Naive thymus-derived CD8-positive, alpha-beta T cell (primary cell): Measurements from ENCODE around the gene OPCML. TPM values are rescaled to one million over a fixed set of nuclear protein-coding genes. Genes with fewer than 3 reads are reported as not detected.
A peak's percentile ranks its signal among the peaks of the same experiment; 100 is the strongest.

ENCODE experiments used
- ATAC-seq, 2 donors: fragments of 150-1000 bp; cut with Tn5 transposase in 1 of 2; sonication (Bioruptor Pico), chemical (Tn5 transposase) in 1 of 2; 1 replicate in 1 of 2; 2 replicates in 1 of 2; pipeline ENCODE4 v1.10.0; 2021; ENCODE audit warnings: mild to moderate bottlenecking in 2 of 2, moderate library complexity in 2 of 2
- POLR2A ChIA-PET: fragments of 350-600 bp; sonication (Branson Sonifier 250); formaldehyde crosslinking; loops from one replicate; lab custom pipeline; 2021; ENCODE audit warnings: antibody characterized with exemption; lab: Charles Lee
- DNase-seq, 10 donors: peaks; one replicate each; pipeline versions ENCODE4 v3.0.0 to v3.0.0-alpha.2; 2020 to 2022
- H3K27ac Mint-ChIP-seq, 10 donors: one replicate each; pipeline ENCODE4 v1.8.0; 2020 to 2022; ENCODE audit warnings: mild to moderate bottlenecking in 10 of 10, mixed read lengths in 10 of 10, moderate library complexity in 4 of 10, inconsistent platforms in 1 of 10
- H3K27me3 Mint-ChIP-seq, 5 donors: one replicate each; pipeline ENCODE4 v1.8.0; 2021 to 2022; ENCODE audit warnings: mixed read lengths in 5 of 5
- H3K36me3 Mint-ChIP-seq, 3 donors: one replicate each; pipeline ENCODE4 v1.8.0; 2020 to 2022; ENCODE audit warnings: mixed read lengths in 3 of 3, mild to moderate bottlenecking in 2 of 3, inconsistent platforms in 1 of 3
- H3K4me1 Mint-ChIP-seq, 4 donors: one replicate each; pipeline ENCODE4 v1.8.0; 2021 to 2022; ENCODE audit warnings: mixed read lengths in 4 of 4
- H3K4me3 Mint-ChIP-seq, 10 donors: one replicate each; pipeline ENCODE4 v1.8.0; 2020 to 2022; ENCODE audit warnings: mild to moderate bottlenecking in 10 of 10, mixed read lengths in 10 of 10, moderate library complexity in 6 of 10, inconsistent platforms in 1 of 10
- H3K9me3 Mint-ChIP-seq, 9 donors: one replicate each; pipeline ENCODE4 v1.8.0; 2020 to 2022; ENCODE audit warnings: mixed read lengths in 9 of 9, mild to moderate bottlenecking in 3 of 9, inconsistent platforms in 1 of 9, moderate library complexity in 1 of 9
- polyA plus RNA-seq, 3 donors: library from polyadenylated mRNA; unstranded; fragments of 300-500 nt; fragmentation: Illumina TruSeq; gene quantifications; one replicate each; pipeline ENCODE4 v1.2.3, GENCODE V29; 2021
- total RNA-seq, 8 experiments: library from RNA in 2 of 8; stranded (reverse) in 2 of 8; gene quantifications; one replicate each; pipeline ENCODE4 v1.2.3 and lab custom pipeline; 2021 to 2026

OPCML gene
- total and polyA plus RNA-seq, 5 experiments from 2014 or later: not detected

- Mint-ChIP-seq H3K4me1 (no peaks in the 10 kb centered on the region), H3K36me3 (no peaks in the 10 kb centered on the region), H3K27me3 (peaks cover 0 to 12% (median 5%) of the 10 kb centered on the region in 5 donors), H3K27ac (no peak overlapping the region), H3K9me3 (peaks cover 0 to 5% (median 0%) of the 10 kb centered on the region in 9 donors), H3K4me3 (no peak overlapping the region)
- POLR2A ChIA-PET: no interaction called here
- ATAC-seq (no peak), DNase-seq (no peak)
Observed at GRCh38 chr11:132792341-132793140, 739.8 kb downstream of the OPCML start.

- peaks cover 0 to 12% (median 5%) of the 10 kb centered on the region in 5 donors for H3K27me3 Mint-ChIP-seq
- no peak overlapping the region for H3K27ac Mint-ChIP-seq
- H3K4me3 Mint-ChIP-seq: peak overlapping the region in 1 of 10 donors; percentile 31
- peaks cover 0 to 5% (median 0%) of the 10 kb centered on the region in 9 donors for H3K9me3 Mint-ChIP-seq
- POLR2A ChIA-PET: no interaction called here
- no peak for ATAC-seq
- H3K4me1 Mint-ChIP-seq: no peaks in the 10 kb centered on the region
- no peaks in the 10 kb centered on the region for H3K36me3 Mint-ChIP-seq
- no peak for DNase-seq
Observed at GRCh38 chr11:132790971-132791370, 741.3 kb downstream of the OPCML start.

- peaks cover 0 to 12% (median 5%) of the 10 kb centered on the region in 5 donors for H3K27me3 Mint-ChIP-seq
- no peak overlapping the region for H3K27ac Mint-ChIP-seq
- POLR2A ChIA-PET: no interaction called here
- no peaks in the 10 kb centered on the region for H3K4me1 Mint-ChIP-seq
- DNase-seq: no peak
- H3K9me3 Mint-ChIP-seq: peaks cover 0 to 5% (median 0%) of the 10 kb centered on the region in 9 donors
- no peaks in the 10 kb centered on the region for H3K36me3 Mint-ChIP-seq
- H3K4me3 Mint-ChIP-seq: no peak overlapping the region
- ATAC-seq: no peak
Observed at GRCh38 chr11:132790466-132790865, 741.8 kb downstream of the OPCML start.

GRCh38 chr11:132788816-132789325 is 743.4 kb downstream of the OPCML start:
- Mint-ChIP-seq H3K4me3 (no peak overlapping the region), H3K27ac (no peak overlapping the region), H3K36me3 (no peaks in the 10 kb centered on the region), H3K27me3 (peaks cover 0 to 9% (median 4%) of the 10 kb centered on the region in 5 donors), H3K9me3 (peaks cover 0 to 5% (median 0%) of the 10 kb centered on the region in 9 donors), H3K4me1 (no peaks in the 10 kb centered on the region)
- ATAC-seq (no peak), DNase-seq (no peak)
- POLR2A ChIA-PET: no interaction called here

GRCh38 chr11:132785878-132786277 is 746.4 kb downstream of the OPCML start:
- peaks cover 0 to 6% (median 0%) of the 10 kb centered on the region in 5 donors for H3K27me3 Mint-ChIP-seq
- H3K4me1 Mint-ChIP-seq: no peaks in the 10 kb centered on the region
- DNase-seq: no peak
- H3K4me3 Mint-ChIP-seq: no peak overlapping the region
- no peak overlapping the region for H3K27ac Mint-ChIP-seq
- H3K9me3 Mint-ChIP-seq: no peaks in the 10 kb centered on the region
- POLR2A ChIA-PET: no interaction called here
- H3K36me3 Mint-ChIP-seq: no peaks in the 10 kb centered on the region
- no peak for ATAC-seq

- ATAC-seq: no peak
- H3K36me3 Mint-ChIP-seq: no peaks in the 10 kb centered on the region
- POLR2A ChIA-PET: no interaction called here
- H3K27ac Mint-ChIP-seq: no peak overlapping the region
- H3K4me3 Mint-ChIP-seq: no peak overlapping the region
- no peaks in the 10 kb centered on the region for H3K4me1 Mint-ChIP-seq
- H3K27me3 Mint-ChIP-seq: peaks cover 0 to 6% (median 0%) of the 10 kb centered on the region in 5 donors
- DNase-seq: no peak
- no peaks in the 10 kb centered on the region for H3K9me3 Mint-ChIP-seq
Observed at GRCh38 chr11:132784441-132784840, 747.9 kb downstream of the OPCML start.

- Mint-ChIP-seq H3K27ac (no peak overlapping the region), H3K4me1 (peaks cover 0 to 4% (median 1%) of the 10 kb centered on the region in 4 donors), H3K27me3 (peaks cover 0 to 6% (median 0%) of the 10 kb centered on the region in 5 donors), H3K36me3 (no peaks in the 10 kb centered on the region), H3K9me3 (no peaks in the 10 kb centered on the region), H3K4me3 (no peak overlapping the region)
- ATAC-seq: no peak
- POLR2A ChIA-PET: no interaction called here
- no peak for DNase-seq
Observed at GRCh38 chr11:132782102-132782501, 750.2 kb downstream of the OPCML start.

- Mint-ChIP-seq H3K4me3 (no peak overlapping the region), H3K9me3 (no peaks in the 10 kb centered on the region)
Observed at GRCh38 chr11:132780046-132780445, 752.3 kb downstream of the OPCML start.

GRCh38 chr11:132779497-132779896 is 752.8 kb downstream of the OPCML start:
- Mint-ChIP-seq H3K27me3 (peaks cover 0 to 4% (median 0%) of the 10 kb centered on the region in 5 donors), H3K4me3 (no peak overlapping the region), H3K4me1 (peaks cover 5 to 20% (median 6%) of the 10 kb centered on the region in 4 donors), H3K36me3 (no peaks in the 10 kb centered on the region), H3K9me3 (no peaks in the 10 kb centered on the region), H3K27ac (no peak overlapping the region)
- no peak for ATAC-seq
- no peak for DNase-seq
- POLR2A ChIA-PET: no interaction called here

More at GRCh38 chr11:132780046-132780445, 752.3 kb downstream of the OPCML start:
- DNase-seq (no peak), ATAC-seq (no peak)
- Mint-ChIP-seq H3K4me1 (peaks cover 5 to 20% (median 6%) of the 10 kb centered on the region in 4 donors), H3K27me3 (peaks cover 0 to 6% (median 0%) of the 10 kb centered on the region in 5 donors), H3K36me3 (no peaks in the 10 kb centered on the region), H3K27ac (no peak overlapping the region)
- POLR2A ChIA-PET: no interaction called here

- Mint-ChIP-seq H3K27me3 (no peaks in the 10 kb centered on the region), H3K36me3 (no peaks in the 10 kb centered on the region), H3K27ac (no peak overlapping the region), H3K4me1 (peaks cover 9 to 37% (median 18%) of the 10 kb centered on the region in 4 donors), H3K9me3 (no peaks in the 10 kb centered on the region), H3K4me3 (peak overlapping the region in 2 of 10 donors; percentile 15 to 20)
- DNase-seq (no peak), ATAC-seq (no peak)
- POLR2A ChIA-PET: no interaction called here
Observed at GRCh38 chr11:132777067-132777975, 755.0 kb downstream of the OPCML start.

GRCh38 chr11:132773751-132774150 is 758.5 kb downstream of the OPCML start:
- POLR2A ChIA-PET: no interaction called here
- Mint-ChIP-seq H3K4me1 (peaks cover 11 to 42% (median 19%) of the 10 kb centered on the region in 4 donors), H3K4me3 (peak overlapping the region in 6 of 10 donors; percentile 16 to 77 (median 68)), H3K9me3 (peaks cover 0 to 2% (median 0%) of the 10 kb centered on the region in 9 donors), H3K36me3 (no peaks in the 10 kb centered on the region), H3K27ac (peak overlapping the region in 4 of 10 donors; percentile 56 to 85 (median 70)), H3K27me3 (peaks cover 0 to 5% (median 1%) of the 10 kb centered on the region in 5 donors)
- DNase-seq (no peak), ATAC-seq (no peak)
